GM19023 (cell line): ENCODE results near the gene EIF3J.
"Not testable (repeated sequence)": the region's sequence is repeated elsewhere in the genome, so short reads cannot be mapped to it uniquely, and the experiment has no call there.

Source experiments
- ATAC-seq: cut with Tn5 transposase; IDR thresholded peaks from one replicate; pipeline ENCODE4 v1.9.1; 2021; ENCODE audit warnings: mild to moderate bottlenecking, moderate library complexity; ENCODE audit not compliant: unreplicated experiment

Gene EIF3J

GRCh38 chr15:44541282-44541958 lies 4.5 kb downstream of the EIF3J start:
- no peak for ATAC-seq

- ATAC-seq = no peak
These were observed 5.6 kb downstream of the EIF3J start for GRCh38 chr15:44542596-44542995.

- not testable (repeated sequence) for ATAC-seq
These were observed 7.8 kb downstream of the EIF3J start for GRCh38 chr15:44544745-44545144.

GRCh38 chr15:44545913-44546802 lies 9.2 kb downstream of the EIF3J start:
- ATAC-seq = no peak

GRCh38 chr15:44549152-44549551 lies 12.2 kb downstream of the EIF3J start:
- ATAC-seq = not testable (repeated sequence)

GRCh38 chr15:44550256-44550655 lies 13.3 kb downstream of the EIF3J start:
- no peak for ATAC-seq

GRCh38 chr15:44550734-44551133 lies 13.8 kb downstream of the EIF3J start:
- no peak for ATAC-seq

- ATAC-seq = no peak
These were observed 18.2 kb downstream of the EIF3J start for GRCh38 chr15:44554934-44555723.

GRCh38 chr15:44560926-44561325 lies 24.0 kb downstream of the EIF3J start:
- ATAC-seq = not testable (repeated sequence)

GRCh38 chr15:44565387-44566154 lies 28.6 kb downstream of the EIF3J start:
- ATAC-seq = no peak

GRCh38 chr15:44566155-44566540 lies 29.2 kb downstream of the EIF3J start:
- no peak for ATAC-seq

- no peak for ATAC-seq
These were observed 31.4 kb downstream of the EIF3J start for GRCh38 chr15:44568338-44568737.

GRCh38 chr15:44569316-44569715 lies 32.4 kb downstream of the EIF3J start:
- no peak for ATAC-seq

- no peak for ATAC-seq
These were observed 33.4 kb downstream of the EIF3J start for GRCh38 chr15:44570361-44570760.

GRCh38 chr15:44573386-44573785 lies 36.4 kb downstream of the EIF3J start:
- no peak for ATAC-seq

- no peak for ATAC-seq
These were observed 37.8 kb downstream of the EIF3J start for GRCh38 chr15:44574734-44575133.

GRCh38 chr15:44580105-44580504 lies 43.2 kb downstream of the EIF3J start:
- ATAC-seq = no peak

GRCh38 chr15:44584162-44584749 lies 47.3 kb downstream of the EIF3J start:
- no peak for ATAC-seq

- ATAC-seq = no peak
These were observed 48.7 kb downstream of the EIF3J start for GRCh38 chr15:44585633-44586032.

GRCh38 chr15:44588541-44588940 lies 51.6 kb downstream of the EIF3J start:
- no peak for ATAC-seq
